Skeletal muscle tissue (tissue), 4 donors: Measurements from ENCODE around the gene TTN. TPM values are rescaled to one million over a fixed set of nuclear protein-coding genes. Genes with fewer than 3 reads are reported as not detected.

Experiments
- H3K27ac ChIP-seq: one replicate; pipeline ENCODE4 v1.7.0; 2013; ENCODE audit warnings: mild to moderate bottlenecking, low read depth, low read length, inconsistent platforms
- H3K27me3 ChIP-seq, 3 donors: one replicate each; pipeline ENCODE4 v1.7.0; 2013; ENCODE audit warnings: low read length in 3 of 3; ENCODE audit not compliant: control insufficient read depth in 3 of 3, insufficient read depth in 3 of 3
- H3K36me3 ChIP-seq, 3 donors: one replicate each; pipeline ENCODE4 v1.7.0; 2013; ENCODE audit warnings: low read length in 3 of 3; ENCODE audit not compliant: control insufficient read depth in 3 of 3, insufficient read depth in 3 of 3
- H3K4me1 ChIP-seq, 3 donors: one replicate each; pipeline ENCODE4 v1.7.0; 2013; ENCODE audit warnings: low read length in 3 of 3, mild to moderate bottlenecking in 3 of 3; ENCODE audit not compliant: control insufficient read depth in 3 of 3, insufficient read depth in 3 of 3
- H3K4me3 ChIP-seq, 3 donors: one replicate each; pipeline ENCODE4 v1.7.0; 2013; ENCODE audit warnings: low read length in 3 of 3
- H3K9ac ChIP-seq, 3 donors: one replicate each; pipeline ENCODE4 v1.7.0; 2013; ENCODE audit warnings: low read length in 3 of 3, mild to moderate bottlenecking in 3 of 3, moderate library complexity in 2 of 3, low read depth in 1 of 3
- H3K9me3 ChIP-seq, 3 donors: one replicate each; pipeline ENCODE4 v1.7.0; 2013; ENCODE audit warnings: low read length in 3 of 3; ENCODE audit not compliant: control insufficient read depth in 3 of 3
- total RNA-seq: library from RNA; depleted of rRNA; stranded (reverse); fragments of >200 nt; gene quantifications from one replicate; pipeline ENCODE4 v1.2.3, GENCODE V29; 2014
- donor health status: Osteomylitis.

TTN gene
- total RNA-seq, 1 donor from 2014 or later: 2,245 TPM

DNA sequence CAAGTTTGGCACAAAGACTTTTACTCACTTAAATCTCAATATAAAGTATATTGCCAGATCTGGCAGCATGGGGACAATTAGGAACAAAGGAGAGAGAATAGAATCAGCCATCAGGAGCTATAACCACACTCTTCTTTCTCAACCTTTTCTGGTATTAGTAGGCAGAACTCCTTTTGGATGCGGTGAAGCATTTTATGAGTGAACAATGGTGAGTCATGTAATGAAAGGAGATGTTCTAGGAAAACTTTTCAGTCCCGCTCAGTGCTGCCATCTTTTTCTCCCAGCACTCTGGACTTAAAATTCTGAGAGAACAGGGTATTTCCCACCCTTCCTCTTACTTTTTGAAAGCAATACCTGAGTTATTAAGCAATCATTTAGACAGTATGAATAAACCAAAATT, 294.7 kb downstream of the TTN start:
- Histone ChIP-seq H3K4me1 (no peaks in the 10 kb centered on the region), H3K4me3 (no peak overlapping the region), H3K9ac (no peak overlapping the region), H3K36me3 (peaks cover 0 to 12% (median 0%) of the 10 kb centered on the region in 3 donors), H3K9me3 (no peaks in the 10 kb centered on the region), H3K27ac (no peak overlapping the region), H3K27me3 (no peaks in the 10 kb centered on the region)

DNA sequence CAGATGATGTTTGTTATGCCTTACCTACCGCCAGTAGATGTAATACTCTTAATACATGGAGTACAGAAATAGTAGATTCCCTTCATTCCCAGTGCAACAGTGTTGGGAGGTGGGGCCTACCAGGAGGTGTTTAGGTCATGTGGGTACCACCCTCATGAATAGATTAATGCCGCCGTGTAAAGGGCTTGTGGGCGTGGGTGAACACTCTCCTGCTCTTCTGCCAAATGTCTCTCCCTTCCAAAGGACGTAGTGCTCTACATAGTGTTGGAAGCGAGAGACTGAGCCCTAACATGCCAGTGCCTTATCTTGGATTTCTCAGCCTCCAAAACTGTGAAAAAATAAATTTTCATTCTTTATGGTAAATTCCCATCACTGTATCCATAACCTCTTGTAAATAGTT, 296.8 kb downstream of the TTN start:
- Histone ChIP-seq H3K9me3 (no peaks in the 10 kb centered on the region), H3K9ac (no peak overlapping the region), H3K27ac (no peak overlapping the region), H3K4me3 (no peak overlapping the region), H3K4me1 (no peaks in the 10 kb centered on the region), H3K27me3 (no peaks in the 10 kb centered on the region), H3K36me3 (peaks cover 0 to 12% (median under 1%) of the 10 kb centered on the region in 3 donors)

DNA sequence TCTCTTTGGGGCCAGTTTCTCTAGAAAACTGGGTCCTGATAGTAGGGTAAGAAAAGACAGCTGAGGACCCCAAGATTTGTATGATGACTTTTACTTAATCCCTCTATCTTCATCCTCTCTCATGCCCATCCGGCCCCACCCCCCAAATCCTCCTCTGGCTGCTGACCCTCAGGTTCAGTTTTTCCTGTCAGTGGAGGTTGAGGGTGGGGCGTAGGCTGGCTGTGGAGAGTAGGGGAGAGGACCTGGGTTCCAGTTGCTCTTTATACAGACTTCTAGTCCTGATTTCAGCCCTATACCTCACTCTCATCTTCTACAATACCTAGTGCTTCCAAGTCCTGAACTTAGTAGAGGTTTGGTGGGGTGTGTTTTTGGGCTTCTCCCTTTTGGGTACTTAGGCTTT, 298.6 kb downstream of the TTN start:
- Histone ChIP-seq H3K9ac (no peak overlapping the region), H3K27ac (no peak overlapping the region), H3K4me3 (no peak overlapping the region), H3K36me3 (peaks cover 0 to 14% (median 11%) of the 10 kb centered on the region in 3 donors), H3K27me3 (no peaks in the 10 kb centered on the region), H3K4me1 (no peaks in the 10 kb centered on the region), H3K9me3 (no peaks in the 10 kb centered on the region)

DNA sequence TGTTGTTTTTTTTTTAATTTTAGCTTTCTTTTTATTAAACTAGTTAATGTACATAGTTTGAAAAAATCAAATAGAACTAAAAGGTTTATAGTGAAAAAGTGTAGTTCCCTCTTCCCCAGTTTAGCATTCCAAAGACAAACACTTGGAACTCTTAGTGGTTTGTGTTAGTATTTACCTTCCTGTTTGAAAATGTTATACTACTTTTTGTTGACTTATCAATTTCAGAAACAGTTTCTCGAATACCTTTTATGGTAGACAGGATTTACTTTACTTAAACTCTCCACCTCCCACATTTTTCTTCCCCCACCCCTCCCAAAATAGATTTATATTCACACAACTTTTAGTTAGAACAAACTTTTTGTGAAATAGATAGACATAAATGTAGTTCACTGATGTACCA, 300.3 kb downstream of the TTN start:
- H3K36me3 ChIP-seq: peaks cover 3 to 25% (median 24%) of the 10 kb centered on the region in 3 donors
- no peaks in the 10 kb centered on the region for H3K27me3 ChIP-seq
- H3K4me1 ChIP-seq: no peaks in the 10 kb centered on the region
- H3K4me3 ChIP-seq: no peak overlapping the region
- no peak overlapping the region for H3K9ac ChIP-seq
- H3K9me3 ChIP-seq: no peaks in the 10 kb centered on the region
- no peak overlapping the region for H3K27ac ChIP-seq

DNA sequence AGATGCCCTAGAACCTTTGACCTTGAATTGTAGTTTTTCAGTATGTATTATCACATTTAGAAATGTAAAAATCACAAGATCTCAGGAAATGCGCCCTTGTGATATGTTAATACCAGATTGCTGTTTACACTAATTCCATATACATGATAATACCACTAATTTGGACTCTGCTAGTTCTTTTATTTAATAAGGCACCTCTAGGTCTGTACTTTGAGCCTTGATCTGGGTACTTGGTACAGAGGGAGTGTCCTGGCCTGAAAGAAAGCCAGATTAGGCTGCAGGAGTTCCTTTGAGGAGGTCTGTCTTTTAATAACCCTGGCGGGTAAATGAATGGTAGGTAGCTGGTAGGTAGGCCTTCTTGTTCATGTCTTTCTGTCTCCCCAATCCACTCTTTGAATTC, 300.7 kb downstream of the TTN start:
- Histone ChIP-seq H3K9ac (no peak overlapping the region), H3K27me3 (no peaks in the 10 kb centered on the region), H3K27ac (no peak overlapping the region), H3K36me3 (peaks cover 3 to 30% (median 28%) of the 10 kb centered on the region in 3 donors), H3K4me3 (no peak overlapping the region), H3K4me1 (no peaks in the 10 kb centered on the region), H3K9me3 (no peaks in the 10 kb centered on the region)

DNA sequence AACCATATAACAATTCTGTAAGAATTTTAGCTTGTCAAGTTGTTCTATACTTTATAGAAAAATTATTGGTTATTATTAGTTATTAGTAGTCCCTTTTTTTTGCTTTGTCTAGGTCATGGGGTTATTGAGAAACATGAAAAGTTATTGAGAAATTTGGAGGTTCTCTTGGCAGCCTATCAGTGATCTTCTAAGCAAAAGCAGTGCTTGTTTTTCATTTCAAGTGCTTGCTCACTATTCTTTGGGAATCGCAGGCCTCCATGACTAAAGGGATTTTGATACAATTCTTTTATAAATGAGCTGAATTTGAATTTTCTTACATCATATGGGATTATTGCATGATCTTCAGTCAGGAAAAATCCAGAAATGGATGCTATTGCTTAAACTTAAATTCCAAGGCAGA, 301.1 kb downstream of the TTN start:
- no peak overlapping the region for H3K9ac ChIP-seq
- H3K36me3 ChIP-seq: peaks cover 7 to 34% (median 31%) of the 10 kb centered on the region in 3 donors
- no peaks in the 10 kb centered on the region for H3K4me1 ChIP-seq
- H3K9me3 ChIP-seq: no peaks in the 10 kb centered on the region
- H3K27me3 ChIP-seq: no peaks in the 10 kb centered on the region
- no peak overlapping the region for H3K4me3 ChIP-seq
- H3K27ac ChIP-seq: no peak overlapping the region

DNA sequence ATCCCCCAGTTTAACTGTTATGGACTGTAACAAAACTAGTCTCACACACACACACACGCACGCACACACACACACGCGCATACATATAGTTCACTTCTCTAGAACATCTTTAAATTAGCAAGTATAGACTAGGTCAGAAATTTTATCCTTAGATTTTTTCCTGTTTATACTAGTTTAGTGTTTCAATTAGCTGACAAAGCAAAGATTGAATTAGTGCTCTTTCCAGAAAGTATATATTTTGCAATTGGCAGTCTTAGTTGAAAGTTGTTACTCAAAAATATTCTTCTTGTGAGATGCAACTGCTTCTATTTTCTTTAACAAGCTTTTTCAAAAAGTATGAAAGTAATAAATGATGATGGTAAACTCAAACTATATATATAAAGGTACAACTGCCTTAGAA, 304.5 kb downstream of the TTN start:
- Histone ChIP-seq H3K9me3 (no peaks in the 10 kb centered on the region), H3K9ac (no peak overlapping the region), H3K4me3 (no peak overlapping the region), H3K36me3 (peaks cover 14 to 48% (median 45%) of the 10 kb centered on the region in 3 donors), H3K27me3 (no peaks in the 10 kb centered on the region), H3K4me1 (peaks cover 0 to 4% (median 0%) of the 10 kb centered on the region in 3 donors), H3K27ac (no peak overlapping the region)

DNA sequence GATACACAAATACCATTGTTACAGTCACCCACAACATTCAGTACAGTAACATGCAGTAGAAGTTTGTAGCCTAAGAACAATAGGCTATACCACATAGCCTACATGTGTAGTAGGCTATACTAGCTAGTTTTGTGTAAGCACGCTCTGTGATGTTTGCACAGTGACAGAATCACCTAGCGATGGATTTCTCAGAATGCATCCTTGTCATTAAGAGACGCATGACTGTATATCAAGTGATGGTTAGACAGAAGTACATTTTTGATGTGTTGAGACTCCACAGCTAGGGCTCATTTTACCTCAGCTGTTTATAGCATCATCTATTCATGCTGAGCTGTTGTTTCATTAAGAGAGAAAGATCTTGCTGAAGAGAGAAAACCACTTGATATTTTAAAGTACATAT, 307.6 kb downstream of the TTN start:
- no peak overlapping the region for H3K27ac ChIP-seq
- H3K4me3 ChIP-seq: no peak overlapping the region
- no peaks in the 10 kb centered on the region for H3K9me3 ChIP-seq
- H3K36me3 ChIP-seq: peaks cover 20 to 61% (median 54%) of the 10 kb centered on the region in 3 donors
- H3K9ac ChIP-seq: no peak overlapping the region
- no peaks in the 10 kb centered on the region for H3K27me3 ChIP-seq
- peaks cover 0 to 4% (median 0%) of the 10 kb centered on the region in 3 donors for H3K4me1 ChIP-seq

DNA sequence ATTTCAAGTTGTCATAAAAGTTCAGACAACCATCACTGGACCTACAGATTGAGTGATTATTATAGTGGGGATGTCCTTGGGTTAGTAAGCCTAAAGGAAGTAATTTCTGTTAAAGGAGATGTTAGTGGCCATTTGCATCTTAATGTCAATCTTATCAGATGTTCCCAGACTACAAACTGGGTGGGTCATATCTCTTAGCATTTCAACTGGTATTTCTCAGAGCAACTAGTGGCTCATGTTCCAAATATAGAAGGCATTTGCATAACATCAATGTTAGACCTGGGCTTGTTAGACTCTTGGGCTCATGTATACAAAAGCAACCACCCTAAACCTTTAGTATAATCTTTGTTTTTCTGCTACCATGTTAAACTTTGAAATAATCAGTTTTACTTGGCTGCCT, 309.1 kb downstream of the TTN start:
- H3K9ac ChIP-seq: no peak overlapping the region
- peaks cover 23 to 64% (median 60%) of the 10 kb centered on the region in 3 donors for H3K36me3 ChIP-seq
- H3K4me3 ChIP-seq: no peak overlapping the region
- H3K9me3 ChIP-seq: no peaks in the 10 kb centered on the region
- no peaks in the 10 kb centered on the region for H3K27me3 ChIP-seq
- H3K4me1 ChIP-seq: peaks cover 0 to 4% (median 0%) of the 10 kb centered on the region in 3 donors
- H3K27ac ChIP-seq: no peak overlapping the region

DNA sequence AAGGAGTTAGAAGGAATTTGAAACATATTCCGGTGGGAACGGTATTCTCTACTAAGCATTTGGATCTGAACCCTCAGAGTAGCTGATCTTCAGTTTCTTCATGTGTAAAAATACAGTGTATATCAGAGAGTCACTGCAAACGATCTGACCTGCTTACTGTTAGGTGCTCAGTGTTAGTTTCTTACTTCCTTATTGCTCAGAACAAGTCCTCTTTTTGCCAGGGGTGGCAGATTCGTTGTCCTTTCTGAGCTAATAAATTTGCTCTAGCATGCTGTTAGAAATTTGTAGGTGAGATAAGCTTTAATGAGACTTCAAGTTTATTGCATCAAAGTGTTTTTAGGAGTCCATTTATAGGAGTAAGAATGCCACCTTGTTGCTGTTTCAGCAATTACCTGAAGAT, 311.2 kb downstream of the TTN start:
- H3K4me3 ChIP-seq: no peak overlapping the region
- H3K9ac ChIP-seq: no peak overlapping the region
- no peak overlapping the region for H3K27ac ChIP-seq
- peaks cover 29 to 53% (median 49%) of the 10 kb centered on the region in 3 donors for H3K36me3 ChIP-seq
- H3K27me3 ChIP-seq: no peaks in the 10 kb centered on the region
- peaks cover 0 to 4% (median 0%) of the 10 kb centered on the region in 3 donors for H3K4me1 ChIP-seq
- no peaks in the 10 kb centered on the region for H3K9me3 ChIP-seq

DNA sequence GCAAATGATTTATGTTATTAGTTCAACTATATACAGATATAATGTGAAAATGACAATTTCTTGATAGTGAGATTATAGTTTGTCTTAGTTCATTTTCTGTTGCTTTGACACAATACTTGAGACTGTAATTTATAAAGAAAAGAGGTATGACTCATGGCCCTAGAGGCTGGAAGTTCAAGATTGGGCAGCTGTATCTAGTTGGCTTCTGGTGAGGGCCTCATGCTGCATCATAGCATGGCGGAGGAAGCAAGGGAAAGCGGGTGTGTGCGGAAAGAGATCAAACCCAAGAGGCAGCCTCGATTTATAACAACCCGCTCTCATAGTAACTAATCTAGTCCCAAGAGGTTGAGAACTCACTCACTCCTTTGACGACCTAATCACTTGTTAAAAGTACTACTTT, 315.6 kb downstream of the TTN start:
- Histone ChIP-seq H3K9ac (no peak overlapping the region), H3K9me3 (no peaks in the 10 kb centered on the region), H3K27ac (no peak overlapping the region), H3K36me3 (peaks cover 22 to 45% (median 37%) of the 10 kb centered on the region in 3 donors), H3K27me3 (no peaks in the 10 kb centered on the region), H3K4me1 (no peaks in the 10 kb centered on the region), H3K4me3 (no peak overlapping the region)
